Hindlimb muscle (tissue), 1 donor: ENCODE data around the gene MYT1. TPM values are rescaled to one million over a fixed set of nuclear protein-coding genes. Genes with fewer than 3 reads are reported as not detected.

Source experiments
- DNase-seq: peaks from one replicate; pipeline ENCODE4 v3.0.0-alpha.2; 2013
- polyA plus RNA-seq: library from polyadenylated mRNA; unstranded; fragments of 120-200 nt; gene quantifications from one replicate; pipeline ENCODE4 v1.2.1, GENCODE V29; 2013; ENCODE audit not compliant: insufficient read length

The MYT1 gene
- polyA plus RNA-seq, 1 donor: 0.05 TPM

- DNase-seq: no peak
These were observed 30.0 kb downstream of the MYT1 start for GRCh38 chr20:64194269-64194668.

- no peak for DNase-seq
These were observed 32.1 kb downstream of the MYT1 start for GRCh38 chr20:64196309-64196708.

- DNase-seq: no peak
These were observed 32.6 kb downstream of the MYT1 start for GRCh38 chr20:64196847-64197306.

- DNase-seq: no peak
These were observed 34.1 kb downstream of the MYT1 start for GRCh38 chr20:64198347-64198746.

- DNase-seq: no peak
These were observed 35.1 kb downstream of the MYT1 start for GRCh38 chr20:64199395-64199794.

GRCh38 chr20:64200740-64201139 lies 36.5 kb downstream of the MYT1 start:
- no peak for DNase-seq

- no peak for DNase-seq
These were observed 37.4 kb downstream of the MYT1 start for GRCh38 chr20:64201653-64202052.

- DNase-seq: no peak
These were observed 39.0 kb downstream of the MYT1 start for GRCh38 chr20:64203037-64203777.

- DNase-seq: no peak
These were observed 41.4 kb downstream of the MYT1 start for GRCh38 chr20:64205611-64206026.

- no peak for DNase-seq
These were observed 42.4 kb downstream of the MYT1 start for GRCh38 chr20:64206614-64207013.

- DNase-seq: no peak
These were observed 43.7 kb downstream of the MYT1 start for GRCh38 chr20:64207641-64208590.

GRCh38 chr20:64209148-64209547 lies 44.9 kb downstream of the MYT1 start:
- no peak for DNase-seq

GRCh38 chr20:64210656-64211369 lies 46.6 kb downstream of the MYT1 start:
- no peak for DNase-seq

GRCh38 chr20:64211874-64212658 lies 47.8 kb downstream of the MYT1 start:
- DNase-seq: no peak

- DNase-seq: peak; percentile 76
These were observed 48.5 kb downstream of the MYT1 start for GRCh38 chr20:64212755-64213154.

GRCh38 chr20:64214113-64214512 lies 49.9 kb downstream of the MYT1 start:
- DNase-seq: no peak

- DNase-seq: no peak
These were observed 50.7 kb downstream of the MYT1 start for GRCh38 chr20:64214952-64215351.

- no peak for DNase-seq
These were observed 51.8 kb downstream of the MYT1 start for GRCh38 chr20:64216036-64216435.

- DNase-seq: no peak
These were observed 52.7 kb downstream of the MYT1 start for GRCh38 chr20:64216910-64217309.

GRCh38 chr20:64217539-64218221 lies 53.4 kb downstream of the MYT1 start:
- no peak for DNase-seq

- DNase-seq: no peak
These were observed 55.0 kb downstream of the MYT1 start for GRCh38 chr20:64219202-64219601.
